CD4-positive, alpha-beta T cell (primary cell): ENCODE measurements around the gene KRT8. TPM values are rescaled to one million over a fixed set of nuclear protein-coding genes. Genes with fewer than 3 reads are reported as not detected.
"Not testable (repeated sequence)": the region's sequence is repeated elsewhere in the genome, so short reads cannot be mapped to it uniquely, and the experiment has no call there.

Source experiments
- ATAC-seq: fragments of 200-7000 bp; cut with Tn5 transposase; one replicate; pipeline ENCODE4 v1.10.0; 2022; ENCODE audit warnings: mild to moderate bottlenecking; ENCODE audit not compliant: poor library complexity
- CTCF ChIA-PET: fragments of 350-600 bp; sonication (Branson Sonifier 250); formaldehyde crosslinking; loops from one replicate; lab custom pipeline; 2021; ENCODE audit warnings: antibody characterized with exemption, inconsistent platforms; lab: Charles Lee
- POLR2A ChIA-PET: fragments of 350-600 bp; sonication (Branson Sonifier 250); formaldehyde crosslinking; loops from one replicate; lab custom pipeline; 2021; ENCODE audit warnings: antibody characterized with exemption, inconsistent platforms; lab: Charles Lee
- DNase-seq, 14 experiments: peaks; one replicate each; pipeline ENCODE4 v3.0.0-alpha.2; 2013 to 2020; ENCODE audit warnings: mixed read lengths in 2 of 14
- H3K27ac ChIP-seq, 2 donors: one replicate each; pipeline versions ENCODE4 v1.5.1 to v1.7.0; 2013; ENCODE audit warnings: low read length in 2 of 2, low read depth in 1 of 2, mild to moderate bottlenecking in 1 of 2
- H3K27me3 ChIP-seq, 2 experiments: 1 replicate in 1 of 2; 2 replicates in 1 of 2; pipeline versions ENCODE4 v1.6.1 to v1.7.0; 2013; ENCODE audit warnings: low read length in 2 of 2, control low read depth in 1 of 2, mild to moderate bottlenecking in 1 of 2, moderate library complexity in 1 of 2; ENCODE audit not compliant: insufficient read depth in 2 of 2, control insufficient read depth in 1 of 2
- H3K36me3 ChIP-seq: one replicate; pipeline ENCODE4 v1.6.1; 2013; ENCODE audit warnings: low read length, control low read depth; ENCODE audit not compliant: insufficient read depth
- H3K4me1 ChIP-seq: one replicate; pipeline ENCODE4 v1.6.1; 2013; ENCODE audit warnings: low read length, control low read depth; ENCODE audit not compliant: insufficient read depth
- H3K4me3 ChIP-seq: one replicate; pipeline ENCODE4 v1.5.1; 2013; ENCODE audit warnings: mild to moderate bottlenecking, low read length, moderate library complexity
- H3K9me3 ChIP-seq, 2 experiments: 1 replicate in 1 of 2; 2 replicates in 1 of 2; pipeline versions ENCODE4 v1.6.1 to v1.7.0; 2013; ENCODE audit warnings: low read length in 2 of 2, mild to moderate bottlenecking in 2 of 2, control low read depth in 1 of 2, moderate library complexity in 1 of 2; ENCODE audit not compliant: control insufficient read depth in 1 of 2, insufficient read depth in 1 of 2
- H3K27ac Mint-ChIP-seq: one replicate; pipeline ENCODE4 v1.8.0; 2020; ENCODE audit warnings: mixed read lengths
- H3K27me3 Mint-ChIP-seq: one replicate; pipeline ENCODE4 v1.8.0; 2021; ENCODE audit warnings: mixed read lengths
- H3K36me3 Mint-ChIP-seq: one replicate; pipeline ENCODE4 v1.8.0; 2021; ENCODE audit warnings: low read depth, mixed read lengths
- H3K4me1 Mint-ChIP-seq: one replicate; pipeline ENCODE4 v1.8.0; 2021; ENCODE audit warnings: low read depth, mixed read lengths
- H3K4me3 Mint-ChIP-seq: one replicate; pipeline ENCODE4 v1.8.0; 2020; ENCODE audit warnings: mild to moderate bottlenecking, mixed read lengths
- H3K9me3 Mint-ChIP-seq: one replicate; pipeline ENCODE4 v1.8.0; 2020; ENCODE audit warnings: mixed read lengths
- intact Hi-C, 2 experiments: fragments of 100-400 bp; cut with DNase I in 1 of 2; cut with micrococcal nuclease in 1 of 2; formaldehyde crosslinking; loops; one replicate each; pipeline versions ENCODE4 v1.15.1 to v1.9.0; 2023 to 2025; cut with DNase I, micrococcal nuclease
- total RNA-seq, 174 experiments: library from RNA in 2 of 174; stranded (reverse) in 2 of 174; gene quantifications; one replicate each; pipeline ENCODE4 v1.2.3 and lab custom pipeline; 2021 to 2026
- TF ChIP-seq, protein P1 (sequence below): fragments of 200-600 bp; IDR thresholded peaks from one replicate; pipeline ENCODE4 v1.8.0; 2022; ENCODE audit warnings: antibody characterized with exemption, mild to moderate bottlenecking

Gene KRT8
- total RNA-seq, 2 experiments from 2014 or later = 0.63 to 0.89 TPM

DNA sequence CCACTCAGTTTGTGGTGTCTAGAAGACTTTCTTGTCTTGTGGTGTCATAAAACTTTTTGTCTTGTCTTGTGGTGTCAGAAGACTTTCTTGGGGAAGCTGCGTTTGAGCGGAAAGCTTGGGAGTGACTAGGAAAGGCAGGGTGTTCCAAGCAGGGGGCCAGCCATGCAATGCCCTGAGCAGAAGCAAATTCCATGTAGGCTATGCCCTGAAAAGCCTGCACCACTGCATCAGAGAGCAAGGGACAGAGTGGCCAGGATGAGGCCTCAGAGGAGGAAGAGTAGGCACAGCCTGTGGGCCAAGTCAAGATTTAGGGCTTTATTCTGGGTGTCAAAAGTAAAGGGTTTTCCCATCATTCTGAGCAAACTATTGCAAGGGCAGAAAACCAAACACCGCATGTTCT, 14.5 kb downstream of the KRT8 start:
- peaks cover 24% of the 10 kb centered on the region for H3K27me3 Mint-ChIP-seq
- intact Hi-C loops = no loop called here
- ChIA-PET POLR2A (no interaction called here), CTCF (interaction anchor here (1.5 kb wide), 1 partner anchor 11 kb away, joined by 4 read pairs; no protein-coding TSS in a partner anchor)
- no peak overlapping the region for H3K4me3 Mint-ChIP-seq
- DNase-seq = no peak
- TF ChIP-seq, protein P1, sequence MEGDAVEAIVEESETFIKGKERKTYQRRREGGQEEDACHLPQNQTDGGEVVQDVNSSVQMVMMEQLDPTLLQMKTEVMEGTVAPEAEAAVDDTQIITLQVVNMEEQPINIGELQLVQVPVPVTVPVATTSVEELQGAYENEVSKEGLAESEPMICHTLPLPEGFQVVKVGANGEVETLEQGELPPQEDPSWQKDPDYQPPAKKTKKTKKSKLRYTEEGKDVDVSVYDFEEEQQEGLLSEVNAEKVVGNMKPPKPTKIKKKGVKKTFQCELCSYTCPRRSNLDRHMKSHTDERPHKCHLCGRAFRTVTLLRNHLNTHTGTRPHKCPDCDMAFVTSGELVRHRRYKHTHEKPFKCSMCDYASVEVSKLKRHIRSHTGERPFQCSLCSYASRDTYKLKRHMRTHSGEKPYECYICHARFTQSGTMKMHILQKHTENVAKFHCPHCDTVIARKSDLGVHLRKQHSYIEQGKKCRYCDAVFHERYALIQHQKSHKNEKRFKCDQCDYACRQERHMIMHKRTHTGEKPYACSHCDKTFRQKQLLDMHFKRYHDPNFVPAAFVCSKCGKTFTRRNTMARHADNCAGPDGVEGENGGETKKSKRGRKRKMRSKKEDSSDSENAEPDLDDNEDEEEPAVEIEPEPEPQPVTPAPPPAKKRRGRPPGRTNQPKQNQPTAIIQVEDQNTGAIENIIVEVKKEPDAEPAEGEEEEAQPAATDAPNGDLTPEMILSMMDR = no peak
- H3K9me3 ChIP-seq = no peaks in the 10 kb centered on the region
- ATAC-seq = no peak
- H3K27ac ChIP-seq = no peak overlapping the region
- H3K9me3 Mint-ChIP-seq = no peaks in the 10 kb centered on the region
- no peak overlapping the region for H3K27ac Mint-ChIP-seq
- no peaks in the 10 kb centered on the region for H3K36me3 ChIP-seq
- no peaks in the 10 kb centered on the region for H3K4me1 ChIP-seq
- no peaks in the 10 kb centered on the region for H3K27me3 ChIP-seq
- no peaks in the 10 kb centered on the region for H3K36me3 Mint-ChIP-seq
- H3K4me3 ChIP-seq = no peak overlapping the region
- no peaks in the 10 kb centered on the region for H3K4me1 Mint-ChIP-seq

DNA sequence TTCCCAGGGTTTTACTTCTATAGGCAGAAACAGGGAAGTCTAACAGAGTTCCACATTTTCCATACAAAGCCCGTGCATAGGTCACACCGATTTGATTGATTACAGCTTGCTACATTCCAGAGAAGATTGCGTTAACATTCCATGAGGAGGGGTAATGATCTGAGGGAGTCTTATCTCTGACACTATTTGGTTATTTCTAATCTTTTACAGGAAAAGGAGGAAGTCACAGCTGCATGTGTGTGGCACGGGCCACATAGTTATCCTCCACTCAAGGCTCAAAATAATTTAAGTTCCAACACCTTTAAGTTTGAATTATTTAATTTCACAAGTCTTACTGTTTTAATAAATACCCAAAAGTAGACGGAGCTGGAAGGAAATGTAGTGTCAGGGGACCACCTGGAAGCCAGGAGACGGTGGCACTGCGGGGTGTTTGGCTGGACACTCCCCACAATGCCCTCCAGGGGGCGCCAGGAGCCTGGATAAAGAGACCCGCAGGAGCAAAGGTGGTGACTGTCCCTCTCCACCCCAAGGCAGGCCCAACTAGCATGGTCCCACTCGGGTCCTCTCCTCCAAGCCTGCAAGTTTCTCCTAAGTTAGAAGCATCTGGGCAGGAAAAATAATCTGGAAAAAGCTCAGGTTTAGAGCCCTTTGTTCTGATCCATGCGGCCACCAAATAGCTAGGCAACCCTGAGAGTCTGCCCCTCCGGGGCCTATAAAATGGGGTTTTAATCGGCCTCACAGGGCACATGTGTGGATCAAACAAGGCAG, 20.2 kb downstream of the KRT8 start:
- POLR2A ChIA-PET = interaction anchor here (0.5 to 2.0 kb wide), 5 partner anchors 11 to 299 kb away, joined by 3 to 11 read pairs (median 3); no protein-coding TSS in a partner anchor
- no peaks in the 10 kb centered on the region for H3K9me3 Mint-ChIP-seq

DNA sequence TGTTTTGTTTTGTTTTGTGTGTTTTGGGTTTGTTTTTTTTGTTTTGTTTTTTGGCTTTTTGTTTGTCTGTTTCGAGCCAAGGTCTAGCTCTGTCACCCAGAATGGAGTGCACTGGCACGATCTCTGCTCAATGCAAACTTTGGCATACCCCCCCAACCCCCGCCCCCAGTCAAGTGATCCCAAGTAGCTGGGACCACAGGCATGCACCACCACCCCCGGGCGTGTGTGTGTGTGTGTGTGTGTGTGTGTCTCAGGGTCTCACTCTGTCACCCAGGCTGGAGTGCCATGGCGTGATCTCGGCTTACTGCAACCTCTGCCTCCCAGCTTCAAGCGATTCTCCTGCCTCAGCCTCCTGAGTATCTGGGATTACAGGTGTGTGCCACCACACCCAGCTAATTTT, 24.4 kb downstream of the KRT8 start:
- H3K36me3 ChIP-seq, H3K27ac Mint-ChIP-seq, DNase-seq, H3K27ac ChIP-seq, ATAC-seq, H3K36me3 Mint-ChIP-seq, H3K4me3 ChIP-seq, H3K27me3 Mint-ChIP-seq, H3K9me3 ChIP-seq, H3K4me3 Mint-ChIP-seq, H3K27me3 ChIP-seq, H3K9me3 Mint-ChIP-seq, H3K4me1 Mint-ChIP-seq: not testable (repeated sequence)
- intact Hi-C loops = loop anchor here in 1 of 2 experiments (1.0 kb wide), 1 partner anchor 508 kb away; no protein-coding TSS in a partner anchor
- peaks cover 13% of the 10 kb centered on the region for H3K4me1 ChIP-seq
- CTCF ChIA-PET = interaction anchor here (1.1 to 3.0 kb wide), 11 partner anchors 10 to 299 kb away, joined by 3 to 41 read pairs (median 8); no protein-coding TSS in a partner anchor
- POLR2A ChIA-PET = interaction anchor here (1.4 to 2.1 kb wide), 2 partner anchors 270 to 297 kb away, joined by 4 to 10 read pairs; no protein-coding TSS in a partner anchor

More for the DNA sequence above, 20.2 kb downstream of the KRT8 start:
- TF ChIP-seq, protein P1 = peak; percentile 95
- H3K36me3 Mint-ChIP-seq = no peaks in the 10 kb centered on the region
- Histone ChIP-seq H3K4me3 (no peak overlapping the region), H3K36me3 (no peaks in the 10 kb centered on the region), H3K9me3 (no peaks in the 10 kb centered on the region), H3K27ac (no peak overlapping the region), H3K27me3 (peaks cover 0 to 6% of the 10 kb centered on the region in 2 experiments), H3K4me1 (peaks cover 6% of the 10 kb centered on the region)
- peaks cover 6% of the 10 kb centered on the region for H3K4me1 Mint-ChIP-seq
- CTCF ChIA-PET = interaction anchor here (0.6 to 3.4 kb wide), 16 partner anchors 10 to 512 kb away, joined by 3 to 53 read pairs (median 3); partner anchors contain the start of gene EIF4B
- peak; percentile 67 to 88 (median 76) for DNase-seq
- H3K4me3 Mint-ChIP-seq = no peak overlapping the region
- H3K27ac Mint-ChIP-seq = no peak overlapping the region
- ATAC-seq = peak; percentile 83
- intact Hi-C loops = loop anchor here (1.0 kb wide), 1 partner anchor 97 kb away; no protein-coding TSS in a partner anchor
- H3K27me3 Mint-ChIP-seq = peaks cover 10% of the 10 kb centered on the region
